ES-I3 (cell line): ENCODE measurements around the gene PI16.

Experiments
- H3K36me3 ChIP-seq: 2 replicates; pipeline ENCODE4 v1.6.1; 2013; ENCODE audit warnings: mild to moderate bottlenecking, low read length, control low read depth, moderate library complexity; ENCODE audit not compliant: insufficient read depth
- H3K4me1 ChIP-seq: 2 replicates; pipeline ENCODE4 v1.6.1; 2013; ENCODE audit warnings: mild to moderate bottlenecking, control low read depth, low read length; ENCODE audit not compliant: insufficient read depth
- H3K9ac ChIP-seq: 2 replicates; pipeline ENCODE4 v1.6.1; 2013; ENCODE audit warnings: low read depth, mild to moderate bottlenecking, low read length, moderate library complexity
- H3K9me3 ChIP-seq: 2 replicates; pipeline ENCODE4 v1.6.1; 2013; ENCODE audit warnings: mild to moderate bottlenecking, low read length, moderate library complexity; ENCODE audit not compliant: control insufficient read depth, insufficient read depth

PI16 gene

GRCh38 chr6:36954262-36954931 lies at the start of gene PI16:
Gene PI16 (plus strand): TSS chr6:36954738. CDS start chr6:36954761, 23 bp downstream.
- Histone ChIP-seq H3K36me3 (no peaks in the 10 kb centered on the region), H3K9ac (no peak within 1 kb of the TSS), H3K9me3 (no peaks in the 10 kb centered on the region), H3K4me1 (peaks cover 14% of the 10 kb centered on the region)

GRCh38 chr6:36904851-36905393 lies 49.6 kb upstream of the PI16 start:
- Histone ChIP-seq H3K36me3 (0 out of 2 replicates have a peak, but pooled peaks cover 3% of the 10 kb centered on the region), H3K9me3 (no peaks in the 10 kb centered on the region), H3K4me1 (no peaks in the 10 kb centered on the region), H3K9ac (no peak overlapping the region)

GRCh38 chr6:36906539-36907325 lies 47.8 kb upstream of the PI16 start:
- Histone ChIP-seq H3K9me3 (no peaks in the 10 kb centered on the region), H3K9ac (no peak overlapping the region), H3K36me3 (0 out of 2 replicates have a peak, but pooled peaks cover 3% of the 10 kb centered on the region), H3K4me1 (no peaks in the 10 kb centered on the region)

GRCh38 chr6:36907781-36908180 lies 46.8 kb upstream of the PI16 start:
- H3K9me3 ChIP-seq = no peaks in the 10 kb centered on the region
- H3K36me3 ChIP-seq = 0 out of 2 replicates have a peak, but pooled peaks cover 3% of the 10 kb centered on the region
- no peaks in the 10 kb centered on the region for H3K4me1 ChIP-seq
- no peak overlapping the region for H3K9ac ChIP-seq

GRCh38 chr6:36908747-36909146 lies 45.8 kb upstream of the PI16 start:
- H3K4me1 ChIP-seq = no peaks in the 10 kb centered on the region
- no peak overlapping the region for H3K9ac ChIP-seq
- 0 out of 2 replicates have a peak, but pooled peaks cover 3% of the 10 kb centered on the region for H3K36me3 ChIP-seq
- H3K9me3 ChIP-seq = no peaks in the 10 kb centered on the region

GRCh38 chr6:36912030-36912454 lies 42.5 kb upstream of the PI16 start:
- H3K36me3 ChIP-seq = no peaks in the 10 kb centered on the region
- no peaks in the 10 kb centered on the region for H3K9me3 ChIP-seq
- no peak overlapping the region for H3K9ac ChIP-seq
- no peaks in the 10 kb centered on the region; the same call in 1 of the 2 replicates for H3K4me1 ChIP-seq

- Histone ChIP-seq H3K4me1 (no peaks in the 10 kb centered on the region; the same call in 1 of the 2 replicates), H3K9me3 (no peaks in the 10 kb centered on the region), H3K36me3 (no peaks in the 10 kb centered on the region), H3K9ac (no peak overlapping the region)
These were observed 42.0 kb upstream of the PI16 start for GRCh38 chr6:36912586-36912985.

GRCh38 chr6:36913082-36913481 lies 41.5 kb upstream of the PI16 start:
- Histone ChIP-seq H3K9ac (no peak overlapping the region), H3K9me3 (no peaks in the 10 kb centered on the region), H3K36me3 (no peaks in the 10 kb centered on the region), H3K4me1 (no peaks in the 10 kb centered on the region; the same call in 1 of the 2 replicates)

GRCh38 chr6:36914227-36914794 lies 40.2 kb upstream of the PI16 start:
- Histone ChIP-seq H3K9me3 (no peaks in the 10 kb centered on the region), H3K4me1 (peaks cover 2% of the 10 kb centered on the region; the same call in 1 of the 2 replicates), H3K9ac (no peak overlapping the region), H3K36me3 (no peaks in the 10 kb centered on the region)

- Histone ChIP-seq H3K9ac (no peak overlapping the region), H3K4me1 (peaks cover 2% of the 10 kb centered on the region; the same call in 1 of the 2 replicates), H3K36me3 (no peaks in the 10 kb centered on the region), H3K9me3 (no peaks in the 10 kb centered on the region)
These were observed 38.9 kb upstream of the PI16 start for GRCh38 chr6:36915599-36915998.

GRCh38 chr6:36916126-36916525 lies 38.4 kb upstream of the PI16 start:
- H3K4me1 ChIP-seq = peaks cover 2% of the 10 kb centered on the region; the same call in 1 of the 2 replicates
- H3K36me3 ChIP-seq = no peaks in the 10 kb centered on the region
- H3K9ac ChIP-seq = no peak overlapping the region
- no peaks in the 10 kb centered on the region for H3K9me3 ChIP-seq

GRCh38 chr6:36917541-36918193 lies 36.9 kb upstream of the PI16 start:
- no peaks in the 10 kb centered on the region for H3K36me3 ChIP-seq

GRCh38 chr6:36920049-36920448 lies 34.5 kb upstream of the PI16 start:
- no peaks in the 10 kb centered on the region for H3K36me3 ChIP-seq

More at GRCh38 chr6:36917541-36918193, 36.9 kb upstream of the PI16 start:
- Histone ChIP-seq H3K9me3 (no peaks in the 10 kb centered on the region), H3K9ac (no peak overlapping the region), H3K4me1 (peaks cover 2% of the 10 kb centered on the region; the same call in 1 of the 2 replicates)

GRCh38 chr6:36920546-36920945 lies 34.0 kb upstream of the PI16 start:
- Histone ChIP-seq H3K9me3 (no peaks in the 10 kb centered on the region), H3K4me1 (0 out of 2 replicates have a peak, but pooled peaks cover 2% of the 10 kb centered on the region), H3K36me3 (no peaks in the 10 kb centered on the region), H3K9ac (no peak overlapping the region)

More at GRCh38 chr6:36920049-36920448, 34.5 kb upstream of the PI16 start:
- Histone ChIP-seq H3K4me1 (0 out of 2 replicates have a peak, but pooled peaks cover 2% of the 10 kb centered on the region), H3K9ac (no peak overlapping the region), H3K9me3 (no peaks in the 10 kb centered on the region)
